Calu3 (cell line): ENCODE measurements around the gene NOL3. TPM values are rescaled to one million over a fixed set of nuclear protein-coding genes. Genes with fewer than 3 reads are reported as not detected.

Source experiments
- BruUV-seq: library from RNA; stranded (reverse); fragments of 400-500 nt; replicated peaks from 2 replicates; lab custom pipeline; 2021; lab: Mats Ljungman, UMichigan
- CTCF ChIA-PET: fragments of 300-600 bp; sonication (Branson Sonifier 250); formaldehyde crosslinking; loops from one replicate; lab custom pipeline; 2022; ENCODE audit warnings: antibody characterized with exemption; lab: Charles Lee
- DNase-seq: peaks from one replicate; pipeline ENCODE4 v3.0.0; 2022
- H3K27ac Mint-ChIP-seq: one replicate; pipeline ENCODE4 v1.8.0; 2022; ENCODE audit warnings: mixed read lengths; ENCODE audit not compliant: unreplicated experiment
- H3K27me3 Mint-ChIP-seq: one replicate; pipeline ENCODE4 v1.8.0; 2022; ENCODE audit warnings: mixed read lengths; ENCODE audit not compliant: unreplicated experiment
- H3K36me3 Mint-ChIP-seq: one replicate; pipeline ENCODE4 v1.8.0; 2022; ENCODE audit warnings: mild to moderate bottlenecking, moderate library complexity, mixed read lengths; ENCODE audit not compliant: insufficient read depth, unreplicated experiment
- H3K4me1 Mint-ChIP-seq: one replicate; pipeline ENCODE4 v1.8.0; 2022; ENCODE audit warnings: mild to moderate bottlenecking, low read depth, mixed read lengths; ENCODE audit not compliant: unreplicated experiment
- H3K4me3 Mint-ChIP-seq: one replicate; pipeline ENCODE4 v1.8.0; 2022; ENCODE audit warnings: mild to moderate bottlenecking, low read depth, moderate library complexity, mixed read lengths; ENCODE audit not compliant: unreplicated experiment
- H3K9me3 Mint-ChIP-seq: one replicate; pipeline ENCODE4 v1.8.0; 2022; ENCODE audit warnings: low read depth, mixed read lengths; ENCODE audit not compliant: unreplicated experiment
- CTCF ChIP-seq: fragments of 200-600 bp; IDR thresholded peaks from one replicate; pipeline ENCODE4 v1.8.0; 2022; ENCODE audit warnings: antibody characterized with exemption; ENCODE audit not compliant: unreplicated experiment
- intact Hi-C: fragments of 100-400 bp; cut with micrococcal nuclease; formaldehyde crosslinking; loops from one replicate; pipeline ENCODE4 v1.10.0; 2022; ENCODE audit not compliant: unreplicated experiment
- total RNA-seq: library from RNA; stranded (reverse); gene quantifications from 2 replicates; pipeline ENCODE4 v1.2.3, GENCODE V29; 2022

NOL3 gene
- total RNA-seq, 1 experiment from 2014 or later, result 33.5 TPM

GRCh38 chr16:67185651-67186134 is 15.4 kb downstream of the NOL3 start:
- BruUV-seq, result no TSS peak
- H3K4me3 Mint-ChIP-seq, result no peak overlapping the region
- no peak overlapping the region for H3K27ac Mint-ChIP-seq
- peaks cover 12% of the 10 kb centered on the region for H3K27me3 Mint-ChIP-seq
- intact Hi-C loops, result loop anchor here (1.0 to 5.0 kb wide), 3 partner anchors 168 to 238 kb away; no protein-coding TSS in a partner anchor
- no peaks in the 10 kb centered on the region for H3K36me3 Mint-ChIP-seq
- no peaks in the 10 kb centered on the region for H3K9me3 Mint-ChIP-seq
- CTCF ChIA-PET, result interaction anchor here (0.8 to 2.3 kb wide), 7 partner anchors 12 to 232 kb away, joined by 3 to 23 read pairs (median 4); no protein-coding TSS in a partner anchor
- no peak for DNase-seq
- peaks cover 10% of the 10 kb centered on the region for H3K4me1 Mint-ChIP-seq
- no peak for TF ChIP-seq CTCF

GRCh38 chr16:67186550-67186950 is 16.2 kb downstream of the NOL3 start:
- H3K27ac Mint-ChIP-seq, result no peak overlapping the region
- DNase-seq, result no peak

GRCh38 chr16:67187175-67187890 is 17.0 kb downstream of the NOL3 start:
- Mint-ChIP-seq H3K36me3 (peaks cover 11% of the 10 kb centered on the region), H3K4me1 (peaks cover 19% of the 10 kb centered on the region), H3K9me3 (no peaks in the 10 kb centered on the region), H3K4me3 (no peak overlapping the region), H3K27ac (no peak overlapping the region), H3K27me3 (peaks cover 12% of the 10 kb centered on the region)
- no peak for DNase-seq
- no TSS peak for BruUV-seq
- no peak for TF ChIP-seq CTCF
- intact Hi-C loops, result loop anchor here (5.0 kb wide), 2 partner anchors 170 to 240 kb away; no protein-coding TSS in a partner anchor
- CTCF ChIA-PET, result interaction anchor here (1.0 kb wide), 1 partner anchor 9 kb away, joined by 3 read pairs; no protein-coding TSS in a partner anchor

More at GRCh38 chr16:67186550-67186950, 16.2 kb downstream of the NOL3 start:
- Mint-ChIP-seq H3K9me3 (no peaks in the 10 kb centered on the region), H3K4me1 (peaks cover 16% of the 10 kb centered on the region), H3K4me3 (no peak overlapping the region), H3K27me3 (peaks cover 12% of the 10 kb centered on the region), H3K36me3 (peaks cover 3% of the 10 kb centered on the region)
- intact Hi-C loops, result loop anchor here (5.0 kb wide), 2 partner anchors 169 to 239 kb away; no protein-coding TSS in a partner anchor
- TF ChIP-seq CTCF, result no peak
- CTCF ChIA-PET, result interaction anchor here (1.0 to 1.2 kb wide), 2 partner anchors 10 to 211 kb away, joined by 3 read pairs; no protein-coding TSS in a partner anchor
- no TSS peak for BruUV-seq

- no peak for TF ChIP-seq CTCF
- Mint-ChIP-seq H3K9me3 (no peaks in the 10 kb centered on the region), H3K36me3 (peaks cover 21% of the 10 kb centered on the region), H3K4me1 (peaks cover 21% of the 10 kb centered on the region), H3K27ac (no peak overlapping the region), H3K4me3 (no peak overlapping the region), H3K27me3 (peaks cover 12% of the 10 kb centered on the region)
- DNase-seq, result no peak
- BruUV-seq, result no TSS peak
- CTCF ChIA-PET, result interaction anchor here (0.7 kb wide), 1 partner anchor 384 kb away, joined by 3 read pairs; no protein-coding TSS in a partner anchor
- intact Hi-C loops, result loop anchor here (5.0 kb wide), 2 partner anchors 171 to 241 kb away; no protein-coding TSS in a partner anchor
These were observed 18.0 kb downstream of the NOL3 start for GRCh38 chr16:67188323-67188722.
